HG02870 (cell line): ENCODE results near the gene LSM12.

Source experiments
- ATAC-seq: cut with Tn5 transposase; IDR thresholded peaks from one replicate; pipeline ENCODE4 v1.9.1; 2021; ENCODE audit warnings: mild to moderate bottlenecking, moderate library complexity; ENCODE audit not compliant: unreplicated experiment

LSM12 gene

GRCh38 chr17:43988301-43988700 lies 78.2 kb downstream of the LSM12 start:
- ATAC-seq = no peak

- ATAC-seq = no peak
Measured at GRCh38 chr17:43987131-43988021, 79.1 kb downstream of the LSM12 start.

GRCh38 chr17:43986225-43986981 lies 80.1 kb downstream of the LSM12 start:
- ATAC-seq = no peak

- ATAC-seq = no peak
Measured at GRCh38 chr17:43984521-43984920, 82.0 kb downstream of the LSM12 start.
